GOT3 (cell line): ENCODE results near the gene TRPC4AP.
A peak's percentile ranks its signal among the peaks of the same experiment; 100 is the strongest.

Source experiments
- DNase-seq: peaks from one replicate; lab custom pipeline; 2025; ENCODE audit warnings: mixed read lengths; lab: John Stamatoyannopoulos, UW

TRPC4AP gene

DNA sequence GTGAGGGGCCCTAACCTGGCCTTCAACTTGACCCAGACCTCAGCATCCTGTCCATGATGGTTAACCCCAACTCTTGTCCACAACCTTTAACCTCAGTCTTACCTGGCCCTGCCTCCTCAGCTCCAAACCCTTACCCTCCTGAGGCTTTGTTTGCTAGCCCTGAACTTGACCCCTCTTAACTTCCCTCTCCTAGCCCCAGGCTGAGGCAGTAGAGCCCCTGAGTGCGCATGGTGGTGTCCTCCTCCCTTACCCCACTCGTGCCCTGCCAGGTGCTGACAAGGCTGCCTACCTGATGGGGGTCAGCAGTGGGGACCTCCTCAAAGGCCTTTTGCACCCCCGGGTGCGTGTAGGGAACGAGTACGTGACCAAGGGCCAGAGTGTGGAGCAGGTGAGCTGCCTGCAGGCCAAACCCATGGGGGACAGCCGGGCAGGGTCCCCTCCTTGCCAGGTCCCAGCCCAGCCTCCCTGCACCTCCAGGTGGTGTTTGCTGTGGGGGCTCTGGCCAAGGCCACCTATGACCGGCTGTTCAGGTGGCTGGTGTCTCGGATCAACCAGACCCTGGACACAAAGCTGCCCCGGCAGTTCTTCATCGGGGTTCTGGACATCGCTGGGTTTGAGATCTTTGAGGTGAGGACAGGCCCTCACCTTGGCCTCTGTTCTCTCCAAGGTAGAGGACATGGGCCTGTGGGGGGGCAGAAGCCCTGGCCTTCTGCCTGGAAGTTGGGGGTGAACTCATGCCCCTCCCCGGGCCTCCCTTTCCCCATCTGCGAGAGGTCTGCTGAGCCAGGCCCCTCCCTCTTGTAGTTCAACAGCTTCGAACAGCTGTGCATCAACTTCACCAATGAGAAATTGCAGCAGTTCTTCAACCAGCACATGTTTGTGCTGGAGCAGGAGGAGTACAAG, 105.1 kb downstream of the TRPC4AP start:
- DNase-seq: no peak

DNA sequence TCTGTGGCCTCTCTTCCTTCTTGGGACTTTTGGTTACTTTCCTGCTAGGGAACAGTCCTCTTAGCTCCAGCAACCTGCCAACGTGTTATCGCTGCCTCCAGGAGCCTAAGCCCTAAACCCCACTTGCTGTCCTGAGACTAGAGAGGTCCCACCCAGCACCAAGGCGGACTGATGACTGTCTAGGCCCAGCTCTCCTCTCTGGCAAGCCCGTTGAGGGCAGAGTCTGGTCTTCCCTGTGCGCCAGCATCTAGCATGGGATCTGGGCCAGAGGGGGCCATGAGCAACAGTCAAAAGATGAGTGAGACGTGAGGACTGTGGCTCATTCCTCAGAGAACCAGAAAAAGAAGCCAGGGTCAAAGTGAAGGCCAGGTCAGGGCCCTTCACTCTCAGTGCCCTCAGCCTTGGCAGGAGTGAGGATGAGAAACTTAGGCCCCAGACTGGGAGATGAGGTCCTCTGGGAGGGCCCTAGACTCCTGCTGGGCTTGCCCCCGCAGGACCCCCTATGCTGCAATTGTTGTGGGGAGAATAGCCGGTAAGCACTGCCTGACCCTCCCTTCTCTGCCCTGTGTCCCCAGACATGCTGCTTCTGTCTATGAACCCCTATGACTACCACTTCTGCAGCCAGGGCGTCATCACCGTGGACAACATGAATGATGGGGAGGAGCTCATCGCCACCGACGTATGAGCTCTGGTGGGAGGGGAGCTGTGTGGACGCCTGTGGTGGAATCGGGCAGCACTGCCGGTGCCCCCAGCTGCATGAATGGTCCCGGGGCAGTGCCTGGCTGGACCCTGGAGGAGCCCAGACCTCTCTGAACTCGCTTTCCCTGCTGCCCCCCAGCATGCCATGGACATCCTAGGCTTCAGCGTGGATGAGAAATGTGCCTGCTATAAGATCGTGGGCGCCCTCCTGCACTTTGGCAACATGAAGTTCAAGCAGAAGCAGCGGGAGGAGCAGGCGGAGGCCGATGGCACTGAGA, 106.0 kb downstream of the TRPC4AP start:
- DNase-seq: no peak

DNA sequence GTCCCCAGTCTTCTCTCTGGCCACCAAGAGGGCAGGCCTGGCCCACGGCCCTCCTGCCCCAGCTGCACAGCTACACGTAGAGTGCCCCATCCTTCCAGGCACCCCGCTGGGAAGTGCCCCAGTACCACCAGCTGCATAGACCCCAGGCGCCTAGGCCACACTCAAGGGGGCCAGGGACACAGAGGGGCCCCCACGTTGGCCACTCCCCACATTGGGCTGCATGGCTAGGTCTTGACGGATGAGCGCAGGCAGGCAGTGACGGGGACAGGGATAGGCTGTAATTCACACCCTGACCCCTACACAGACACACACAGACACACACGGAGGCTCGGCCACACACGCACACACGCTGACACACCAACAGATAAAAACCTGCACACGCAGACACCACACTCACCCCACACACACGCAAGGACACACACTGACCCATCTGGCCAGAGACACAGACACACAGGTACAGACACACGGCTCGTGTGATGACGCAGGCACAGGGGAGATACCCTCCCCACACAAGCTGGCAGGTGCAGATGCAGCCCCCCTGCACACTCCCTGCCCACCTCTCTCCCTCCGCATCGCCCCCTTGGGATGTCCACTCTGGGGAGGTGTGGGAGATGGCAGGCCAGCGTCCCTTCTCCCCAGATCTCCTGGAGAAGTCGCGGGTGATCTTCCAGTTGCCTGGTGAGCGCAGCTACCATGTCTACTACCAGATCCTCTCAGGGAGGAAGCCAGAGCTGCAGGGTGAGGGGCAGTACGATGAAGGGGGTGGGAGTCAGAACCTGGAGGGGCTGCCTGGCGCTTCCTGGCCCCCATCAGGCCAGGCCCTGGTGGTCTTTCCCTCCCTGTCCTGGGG, 106.9 kb downstream of the TRPC4AP start:
- DNase-seq: no peak

DNA sequence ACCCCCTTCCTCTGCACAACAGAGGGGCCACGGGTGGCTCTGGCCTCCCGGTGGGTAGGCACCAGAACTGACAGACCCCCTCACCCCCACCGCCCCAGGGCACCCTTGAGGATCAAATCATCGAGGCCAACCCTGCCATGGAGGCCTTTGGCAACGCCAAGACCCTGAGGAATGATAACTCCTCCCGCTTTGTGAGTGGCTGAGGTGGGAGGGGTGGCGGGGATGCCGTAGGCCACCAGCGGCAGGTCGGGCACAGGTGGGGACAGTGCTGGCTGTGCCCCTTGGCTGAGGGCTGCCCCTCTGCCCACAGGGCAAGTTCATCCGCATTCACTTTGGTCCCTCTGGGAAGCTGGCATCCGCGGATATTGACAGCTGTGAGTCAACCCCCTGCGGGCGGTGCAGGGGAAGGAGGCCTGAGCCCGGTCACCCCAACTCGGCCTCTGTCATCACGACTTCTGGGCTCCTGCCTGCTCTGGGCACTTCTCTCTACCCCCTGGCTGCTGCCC, 107.8 kb downstream of the TRPC4AP start:
- DNase-seq: peak; percentile 28

DNA sequence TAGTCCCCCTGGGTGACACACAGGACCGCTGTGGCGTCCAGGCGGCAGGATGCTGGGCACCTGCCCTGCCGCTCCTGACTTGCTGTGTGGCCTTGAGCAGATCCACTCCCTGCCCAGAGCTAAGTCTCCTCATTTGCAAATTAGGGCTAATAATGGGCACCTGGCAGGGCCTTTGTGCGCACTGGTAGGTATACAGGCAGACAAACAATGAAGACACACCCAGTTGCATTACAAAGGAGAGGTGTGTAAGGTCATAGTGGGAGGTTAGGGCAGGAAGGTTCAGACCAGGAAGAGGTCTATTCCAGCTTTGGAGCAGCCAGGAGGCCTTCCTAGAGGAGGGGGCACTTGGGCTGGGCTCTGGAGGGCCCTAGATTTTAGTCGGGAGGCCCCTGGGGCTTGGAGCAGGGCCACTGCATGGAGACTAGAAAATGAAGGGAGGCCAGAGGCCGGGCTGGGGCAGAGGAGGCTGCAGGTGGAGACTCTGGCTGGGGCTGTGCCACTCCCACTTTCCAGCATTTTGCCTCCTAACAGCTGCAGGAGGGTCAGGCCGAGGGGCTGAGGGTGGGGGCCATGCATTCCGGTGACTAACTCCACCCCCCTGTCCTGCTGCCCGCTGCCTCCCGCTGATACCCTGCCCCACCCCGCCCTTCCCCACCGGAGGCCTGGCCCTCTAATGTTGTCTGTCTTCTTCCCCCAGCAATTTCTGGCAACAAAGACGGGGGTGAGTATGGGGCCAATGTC, 108.4 kb downstream of the TRPC4AP start:
- no peak for DNase-seq

DNA sequence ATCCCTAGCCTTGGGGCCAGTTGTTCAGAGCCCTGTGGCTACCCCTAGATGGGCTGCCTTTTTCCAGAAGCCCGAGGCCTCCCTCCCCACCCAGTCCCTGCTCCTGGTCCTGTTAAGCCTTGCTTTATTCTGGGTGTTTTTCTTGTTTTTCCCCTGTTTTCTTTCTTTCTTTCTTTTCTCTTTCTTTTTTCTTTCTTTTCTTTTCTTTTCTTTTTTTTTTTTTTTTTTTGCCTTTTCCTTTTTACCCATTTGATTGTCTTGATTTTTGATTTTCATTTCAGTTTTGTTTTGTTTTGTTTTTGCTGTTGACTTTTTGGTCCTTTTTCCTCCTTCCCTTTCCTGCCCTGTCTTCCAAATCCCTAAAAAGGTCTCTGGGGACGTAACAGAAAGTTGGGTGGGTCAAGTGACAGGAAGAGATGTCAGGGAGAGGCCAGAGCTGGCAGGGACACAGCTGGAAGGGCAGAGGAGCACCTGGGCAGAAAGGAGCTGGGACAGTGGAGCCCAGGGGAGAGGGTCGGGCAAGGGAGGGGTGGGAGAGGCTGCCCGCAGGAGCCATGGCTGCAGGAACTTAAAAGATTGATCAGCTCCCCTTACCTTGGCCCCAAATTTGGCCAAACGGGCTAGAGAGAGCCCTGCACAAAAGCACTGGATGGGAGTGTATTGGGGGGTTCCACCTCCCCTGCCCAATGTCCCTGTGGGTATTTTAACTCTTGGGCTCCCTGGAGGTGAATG, 109.4 kb downstream of the TRPC4AP start:
- DNase-seq: no peak

DNA sequence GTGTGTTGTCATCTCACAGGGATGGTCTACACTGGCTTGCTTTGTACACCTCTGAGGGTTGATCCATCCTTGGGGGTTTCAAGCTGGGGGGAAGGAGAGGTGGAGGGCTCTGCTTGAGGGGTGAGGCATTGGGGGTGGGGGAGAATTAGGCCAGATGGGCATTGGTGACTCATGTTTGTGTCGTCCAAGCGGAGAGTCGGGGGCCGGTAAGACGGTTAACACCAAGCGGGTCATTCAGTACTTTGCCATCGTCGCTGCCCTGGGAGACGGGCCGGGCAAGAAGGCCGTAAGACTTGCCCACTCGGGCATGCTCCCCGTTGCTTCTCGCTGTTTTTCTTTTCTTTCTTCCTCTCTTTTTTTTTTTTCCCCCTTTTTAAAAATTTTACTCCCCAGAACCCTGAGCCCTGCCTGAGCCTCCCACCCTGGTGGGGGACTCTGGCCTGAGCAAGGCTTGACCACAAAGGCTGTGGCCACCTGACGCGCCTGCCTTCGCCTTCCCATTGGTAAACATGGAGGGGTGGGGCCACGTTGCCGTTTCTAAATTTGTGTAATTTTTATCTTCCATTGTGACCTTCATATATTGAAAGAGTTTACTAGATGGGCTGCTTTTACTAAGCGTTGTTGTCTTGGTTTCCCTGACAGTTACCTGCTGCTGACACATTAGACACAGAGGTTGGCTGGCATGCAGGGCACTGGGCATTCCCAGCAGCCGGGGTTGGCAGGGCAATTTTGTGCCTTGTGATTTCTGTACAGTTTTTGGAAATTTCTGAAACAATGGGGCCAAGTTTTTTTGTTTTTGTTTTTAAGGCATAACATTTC, 110.1 kb downstream of the TRPC4AP start:
- DNase-seq: no peak

DNA sequence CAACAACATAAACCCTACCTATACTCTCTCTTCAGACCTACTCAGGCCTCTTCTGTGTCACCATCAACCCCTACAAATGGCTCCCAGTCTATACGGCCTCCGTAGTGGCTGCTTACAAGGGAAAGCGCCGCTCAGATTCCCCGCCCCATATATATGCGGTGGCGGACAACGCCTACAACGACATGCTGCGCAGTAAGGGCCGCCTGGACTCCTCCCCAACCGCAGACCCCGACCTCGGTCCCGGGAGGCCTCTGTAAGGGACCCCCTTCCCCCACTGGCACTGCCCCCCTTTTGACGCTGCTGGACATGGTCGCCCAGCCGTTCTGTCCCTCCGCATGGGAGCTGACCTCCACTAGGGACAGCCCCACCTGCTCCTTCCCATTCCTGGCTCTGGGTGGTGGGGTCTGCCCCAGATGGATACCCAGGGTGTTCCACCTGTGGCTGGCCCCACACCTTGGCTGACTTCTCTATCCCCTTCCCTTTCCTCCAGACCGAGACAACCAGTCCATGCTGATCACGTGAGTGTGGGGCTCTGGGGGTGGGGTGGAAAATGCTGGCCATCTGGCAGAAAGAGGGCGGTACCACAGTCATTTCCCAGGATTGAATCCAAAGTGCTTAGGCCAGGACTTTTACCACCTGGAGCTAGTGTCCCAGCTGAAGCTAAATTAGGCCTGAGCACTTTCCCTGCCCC, 111.9 kb downstream of the TRPC4AP start:
- no peak for DNase-seq

DNA sequence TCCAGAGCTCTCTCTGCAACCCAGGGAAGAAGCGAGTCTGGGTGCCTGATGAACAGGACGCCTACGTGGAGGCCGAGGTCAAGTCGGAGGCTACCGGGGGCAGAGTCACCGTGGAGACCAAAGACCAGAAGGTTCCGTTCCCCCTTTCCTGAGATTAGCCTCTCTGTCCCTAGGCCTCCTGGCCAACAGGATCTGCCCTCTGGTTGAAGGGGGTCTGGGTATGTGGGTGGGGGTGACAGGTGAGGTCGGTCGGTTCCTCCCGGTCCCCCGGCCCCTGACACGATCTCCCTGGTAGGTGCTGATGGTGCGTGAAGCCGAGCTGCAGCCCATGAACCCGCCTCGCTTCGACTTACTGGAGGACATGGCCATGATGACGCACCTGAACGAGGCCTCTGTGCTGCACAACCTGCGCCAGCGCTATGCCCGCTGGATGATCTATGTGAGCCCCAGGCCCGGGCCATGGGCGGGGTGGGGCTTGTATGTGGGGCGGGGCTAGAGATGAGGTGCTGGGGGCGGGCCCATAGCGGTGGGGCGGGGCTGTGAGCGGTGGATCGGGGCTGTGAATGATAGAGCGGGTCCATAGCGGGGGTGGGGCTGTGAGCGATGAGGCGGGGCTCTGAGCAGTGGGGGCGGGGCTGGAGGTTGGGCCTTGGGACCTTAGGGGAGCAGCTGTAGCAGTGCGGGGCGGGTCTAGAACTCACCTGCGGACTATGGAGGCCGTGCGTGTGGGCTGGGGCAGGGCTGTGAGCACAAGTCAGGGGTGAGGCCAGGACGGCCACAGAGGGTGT, 113.0 kb downstream of the TRPC4AP start:
- no peak for DNase-seq

DNA sequence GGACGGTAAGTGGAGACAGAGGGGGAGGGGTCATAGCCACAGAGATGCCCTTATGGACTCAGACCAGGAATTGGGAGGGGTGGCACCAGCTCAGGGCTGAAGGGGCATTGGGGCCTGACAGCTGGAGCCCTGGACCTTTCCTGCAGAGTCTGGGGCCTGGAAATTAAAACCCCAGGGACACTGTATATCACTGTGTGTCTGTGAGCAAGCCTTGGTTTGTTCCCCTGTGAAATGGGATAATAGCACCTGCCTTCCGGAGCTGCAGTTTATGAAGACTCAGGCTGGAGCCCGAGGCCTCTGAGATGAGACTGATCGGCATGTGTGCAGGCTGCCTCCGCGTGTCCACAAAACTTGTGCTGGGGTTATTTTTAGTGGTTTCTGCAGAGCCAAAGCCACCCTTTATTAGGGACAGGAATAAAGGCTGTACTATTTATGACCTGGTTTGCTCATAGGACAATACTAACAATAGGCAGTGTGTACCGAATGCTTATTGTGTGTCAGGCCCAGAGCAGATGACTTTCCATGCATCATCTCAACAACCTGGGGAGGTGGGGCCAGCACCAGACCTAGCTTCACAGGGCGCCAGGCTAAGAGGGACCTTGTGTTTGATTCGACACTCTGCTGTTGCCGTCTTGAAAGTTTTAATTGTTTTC, 114.4 kb downstream of the TRPC4AP start:
- DNase-seq: no peak

DNA sequence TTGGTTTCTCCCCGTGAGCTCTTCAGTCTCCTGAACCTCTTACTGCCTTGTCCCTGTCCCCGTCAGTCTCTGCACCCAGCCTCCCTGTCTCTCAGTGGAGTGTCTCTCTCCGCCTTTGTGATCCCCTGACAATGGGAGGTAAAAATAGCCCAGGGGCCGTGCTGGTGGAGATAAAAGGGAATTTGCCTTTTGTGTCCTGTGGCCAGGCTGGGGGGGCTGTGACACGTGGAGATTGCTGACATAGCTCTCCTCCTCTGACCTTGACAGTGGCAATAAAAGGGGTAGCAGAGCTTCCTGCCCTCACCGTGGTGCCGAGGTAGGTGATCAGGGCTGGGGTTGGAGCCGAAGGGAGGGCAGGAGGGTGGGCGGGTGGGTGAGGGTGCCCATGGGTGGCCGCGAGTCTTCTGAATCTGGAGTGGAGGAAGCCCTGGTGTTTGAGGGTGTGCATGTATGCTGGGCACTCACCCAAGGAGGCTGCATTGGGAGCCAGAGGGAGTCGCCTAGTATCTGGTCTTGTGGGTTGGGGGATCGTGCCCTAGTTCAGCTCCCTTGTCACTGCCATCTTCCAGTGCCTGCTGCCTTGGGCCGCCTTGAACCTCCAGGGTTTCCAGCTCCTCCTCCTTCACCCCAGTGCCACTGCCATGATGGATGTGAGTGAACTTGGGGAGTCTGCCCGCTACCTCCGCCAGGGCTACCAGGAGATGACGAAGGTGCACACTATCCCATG, 115.1 kb downstream of the TRPC4AP start:
- no peak for DNase-seq

DNA sequence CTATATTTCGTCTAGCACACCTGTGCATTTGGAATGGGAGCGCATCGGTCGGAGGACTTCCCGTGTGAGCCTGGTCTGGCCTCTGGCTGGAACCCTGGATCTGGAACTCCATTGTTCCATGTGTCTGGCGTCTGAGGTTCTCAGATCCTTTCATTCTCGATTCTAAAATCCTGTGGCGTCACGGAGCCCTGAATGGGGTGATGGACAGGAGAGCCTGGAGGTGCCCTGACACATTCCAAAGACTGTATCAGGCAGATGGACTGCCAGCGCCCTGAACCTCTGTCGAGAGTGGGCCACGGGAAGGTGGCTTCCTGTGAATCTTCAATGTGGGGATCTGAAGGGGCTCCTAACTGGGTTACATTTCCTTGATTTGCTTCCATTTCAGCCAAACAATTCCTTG, 116.3 kb downstream of the TRPC4AP start:
- DNase-seq: no peak

DNA sequence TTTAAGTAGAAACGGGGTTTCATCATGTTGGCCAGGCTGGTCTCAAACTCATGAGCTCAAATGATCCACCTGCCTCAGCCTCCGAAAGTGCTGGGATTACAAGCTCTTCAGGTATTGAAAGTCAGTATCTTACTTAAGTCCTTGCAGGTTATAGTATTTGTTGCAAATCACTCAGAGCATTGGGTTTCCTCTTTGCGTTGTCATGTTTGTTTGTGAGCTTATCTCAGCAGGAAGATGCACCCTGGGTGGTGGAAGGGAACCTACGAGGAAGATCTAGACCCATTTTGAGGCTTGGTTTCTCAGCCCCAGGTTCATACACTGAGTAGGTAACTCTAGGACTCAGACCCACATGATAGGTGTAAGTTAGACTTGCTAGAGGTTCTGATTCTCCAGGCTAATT, 118.4 kb downstream of the TRPC4AP start:
- DNase-seq: no peak

DNA sequence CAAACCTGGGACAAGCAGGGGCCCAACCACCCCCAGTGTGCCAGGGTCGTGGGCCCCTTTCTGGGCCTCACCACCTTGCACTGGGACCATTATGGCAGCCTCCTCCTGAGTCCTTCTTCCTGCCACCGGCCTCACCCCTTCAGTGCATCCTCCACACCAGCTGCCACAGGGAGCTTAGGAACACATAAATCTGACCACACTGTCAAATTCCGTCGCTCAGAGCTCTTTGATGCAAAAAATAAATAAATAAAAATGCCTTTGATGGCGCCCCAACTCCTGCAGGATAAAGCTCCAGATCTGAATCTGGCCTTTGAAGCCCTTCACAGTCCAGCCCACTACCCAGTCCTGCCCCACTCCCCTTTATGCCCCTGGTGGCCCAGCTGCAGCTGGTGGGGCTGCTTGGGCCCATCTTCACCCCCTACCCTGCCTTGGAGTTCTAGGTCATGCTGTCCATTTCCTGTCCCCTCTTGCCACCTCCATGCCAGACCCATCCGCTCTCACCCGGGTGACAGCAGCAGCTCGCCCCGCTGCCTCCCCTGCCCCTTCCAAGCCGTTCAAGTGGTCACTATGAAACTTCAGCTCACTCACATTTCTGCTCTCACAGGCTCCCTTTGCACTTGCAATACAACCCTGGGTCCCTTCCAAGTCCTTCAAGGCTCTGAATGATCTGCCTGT, 120.9 kb downstream of the TRPC4AP start:
- DNase-seq: no peak

DNA sequence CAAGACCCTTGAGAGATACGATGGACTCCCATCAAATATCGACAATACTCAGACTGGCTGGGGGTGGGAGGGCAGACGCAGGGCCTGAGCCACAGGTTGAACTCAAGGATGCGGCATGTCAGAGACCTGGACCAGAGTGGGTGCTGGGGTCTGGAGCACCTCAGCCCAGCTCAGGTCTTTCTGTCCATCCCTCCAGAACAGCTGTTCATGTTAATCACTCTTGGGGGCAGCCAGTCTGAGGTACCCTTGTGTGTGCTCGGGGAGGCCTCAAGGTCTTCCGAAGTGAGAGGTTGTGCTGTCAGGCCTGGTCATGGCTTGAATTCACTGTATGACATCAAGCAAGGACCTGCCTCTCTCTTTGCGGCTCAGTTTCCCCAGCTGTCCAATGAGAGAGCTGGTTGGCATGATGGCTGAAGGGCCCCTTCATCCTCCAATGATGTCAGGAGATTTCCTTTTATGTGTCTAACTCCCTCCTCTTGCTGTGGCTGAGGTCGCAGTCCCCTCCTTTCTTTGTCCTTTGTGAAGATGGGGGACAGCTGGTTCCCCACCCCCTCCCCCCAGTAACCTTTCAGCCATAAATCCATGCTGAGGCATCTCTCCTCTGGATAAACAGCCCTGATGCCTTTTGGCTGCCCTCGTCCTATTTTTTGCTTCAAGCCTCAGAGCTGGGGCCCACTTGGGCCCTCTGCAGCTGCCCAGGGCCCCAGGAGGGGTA, 121.6 kb downstream of the TRPC4AP start:
- DNase-seq: no peak
